ENCODE results near the gene CFAP161. TPM values are rescaled to one million over a fixed set of nuclear protein-coding genes. Genes with fewer than 3 reads are reported as not detected.

The CFAP161 gene
- total RNA-seq, 3 donors from 2014 or later (not counting 1 experiment from before 2014, with no cell fraction given), result 0.53 to 1.3 TPM; not detected in 1

GRCh38 chr15:81115054-81115939, 18.8 kb upstream of the CFAP161 start:
- Mint-ChIP-seq H3K27ac (no peak overlapping the region), H3K36me3 (no peaks in the 10 kb centered on the region), H3K27me3 (ENCODE audit: low read depth in 2 of 2) (peaks cover 27 to 52% of the 10 kb centered on the region in 2 donors), H3K4me1 (no peaks in the 10 kb centered on the region), H3K9me3 (no peaks in the 10 kb centered on the region), H3K4me3 (no peak overlapping the region)
- Histone ChIP-seq H3K27me3 (ENCODE audit: control insufficient read depth, insufficient read depth, low read length) (peaks cover 19% of the 10 kb centered on the region), H3K36me3 (ENCODE audit: control insufficient read depth, insufficient read depth, low read length) (no peaks in the 10 kb centered on the region), H3K9me3 (ENCODE audit: control insufficient read depth, insufficient read depth, low read length) (no peaks in the 10 kb centered on the region), H3K4me3 (ENCODE audit: low read length) (no peak overlapping the region), H3K4me1 (ENCODE audit: control insufficient read depth, insufficient read depth, low read length) (no peaks in the 10 kb centered on the region), H3K27ac (ENCODE audit: low read length) (no peak overlapping the region)
- TF ChIP-seq CTCF (IDR thresholded peaks at IDR 0.05), result no peak
- ATAC-seq (no peak), DNase-seq (no peak)
- intact Hi-C loops (cut with micrococcal nuclease), result loop anchor here (10.0 kb wide), 1 partner anchor 300 kb away; no protein-coding TSS in a partner anchor
- 100% methylated on average over 1 of the region's 5 CpGs for WGBS (ENCODE audit: insufficient coverage)

- Mint-ChIP-seq H3K9me3 (no peaks in the 10 kb centered on the region), H3K27me3 (ENCODE audit: low read depth in 2 of 2) (peaks cover 24 to 39% of the 10 kb centered on the region in 2 donors), H3K27ac (no peak overlapping the region), H3K36me3 (no peaks in the 10 kb centered on the region), H3K4me3 (no peak overlapping the region), H3K4me1 (no peaks in the 10 kb centered on the region)
- H3K9me3 ChIP-seq (ENCODE audit: control insufficient read depth, insufficient read depth, low read length), result no peaks in the 10 kb centered on the region
- intact Hi-C loops (cut with micrococcal nuclease), result loop anchor here (10.0 kb wide), 1 partner anchor 298 kb away; no protein-coding TSS in a partner anchor
- H3K4me1 ChIP-seq (ENCODE audit: control insufficient read depth, insufficient read depth, low read length), result no peaks in the 10 kb centered on the region
- ATAC-seq (no peak), DNase-seq (no peak)
- H3K4me3 ChIP-seq (ENCODE audit: low read length), result no peak overlapping the region
- H3K36me3 ChIP-seq (ENCODE audit: control insufficient read depth, insufficient read depth, low read length), result no peaks in the 10 kb centered on the region
- no peak for TF ChIP-seq CTCF (IDR thresholded peaks at IDR 0.05)
- peaks cover 20% of the 10 kb centered on the region for H3K27me3 ChIP-seq (ENCODE audit: control insufficient read depth, insufficient read depth, low read length)
- no peak overlapping the region for H3K27ac ChIP-seq (ENCODE audit: low read length)
- 83% methylated on average over 1 of the region's 3 CpGs for WGBS (ENCODE audit: insufficient coverage)
Observed at GRCh38 chr15:81117136-81117535, 16.9 kb upstream of the CFAP161 start.

GRCh38 chr15:81117581-81117980, 16.5 kb upstream of the CFAP161 start:
- H3K4me1 Mint-ChIP-seq, result no peaks in the 10 kb centered on the region
- peaks cover 20% of the 10 kb centered on the region for H3K27me3 ChIP-seq (ENCODE audit: control insufficient read depth, insufficient read depth, low read length)
- H3K4me1 ChIP-seq (ENCODE audit: control insufficient read depth, insufficient read depth, low read length), result no peaks in the 10 kb centered on the region
- no peak overlapping the region for H3K27ac Mint-ChIP-seq
- no peak overlapping the region for H3K27ac ChIP-seq (ENCODE audit: low read length)
- no peak for ATAC-seq
- 87% methylated on average over 3 of the region's 3 CpGs for WGBS (ENCODE audit: insufficient coverage)
- H3K4me3 ChIP-seq (ENCODE audit: low read length), result no peak overlapping the region
- no peaks in the 10 kb centered on the region for H3K36me3 ChIP-seq (ENCODE audit: control insufficient read depth, insufficient read depth, low read length)
- peaks cover 28 to 41% of the 10 kb centered on the region in 2 donors for H3K27me3 Mint-ChIP-seq (ENCODE audit: low read depth in 2 of 2)
- H3K9me3 ChIP-seq (ENCODE audit: control insufficient read depth, insufficient read depth, low read length), result no peaks in the 10 kb centered on the region
- no peak for DNase-seq
- TF ChIP-seq CTCF (IDR thresholded peaks at IDR 0.05), result no peak
- H3K36me3 Mint-ChIP-seq, result no peaks in the 10 kb centered on the region
- intact Hi-C loops (cut with micrococcal nuclease), result loop anchor here (10.0 kb wide), 1 partner anchor 297 kb away; no protein-coding TSS in a partner anchor
- no peak overlapping the region for H3K4me3 Mint-ChIP-seq
- no peaks in the 10 kb centered on the region for H3K9me3 Mint-ChIP-seq
